Measurements from ENCODE around the gene SGCD. TPM values are rescaled to one million over a fixed set of nuclear protein-coding genes. Genes with fewer than 3 reads are reported as not detected.

The SGCD gene
- total and polyA plus RNA-seq, 3 donors from 2014 or later: 2.8 to 6.1 (median 5.0) TPM

DNA sequence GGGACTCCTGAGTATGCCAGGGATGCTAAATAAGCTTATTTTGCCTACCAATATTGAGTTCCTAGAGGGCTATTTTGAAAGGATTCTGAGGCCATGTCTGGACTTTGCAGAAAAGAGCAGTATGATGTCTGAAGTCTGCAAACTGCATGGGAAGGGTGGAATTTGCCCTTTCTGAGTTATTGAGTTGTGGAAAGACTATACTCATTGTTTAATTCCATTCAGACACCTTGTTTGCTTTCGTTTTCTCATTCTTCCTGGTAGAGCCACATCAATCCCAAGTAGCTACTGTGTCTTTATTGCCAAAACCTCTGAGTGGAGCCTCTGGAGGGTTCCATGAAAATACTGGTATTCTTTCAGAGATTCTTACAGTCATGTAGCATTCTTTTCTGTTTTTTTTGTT, 472.2 kb downstream of the SGCD start:
- DNase-seq: no peak
- H3K36me3 ChIP-seq (ENCODE audit: low read depth, missing control alignments): no peaks in the 10 kb centered on the region
- H3K4me1 ChIP-seq: no peaks in the 10 kb centered on the region
- WGBS, 2 donors: 90 to 91% methylated on average over 1 of the region's 1 CpG
- no peak overlapping the region for H3K27ac ChIP-seq
- no peaks in the 10 kb centered on the region for H3K9me3 ChIP-seq
- intact Hi-C loops (cut with DNase I; ENCODE audit: low total_unique reads): no loop called here
- no peak for TF ChIP-seq POLR2A (IDR thresholded peaks at IDR 0.05)
- TF ChIP-seq, protein P1, sequence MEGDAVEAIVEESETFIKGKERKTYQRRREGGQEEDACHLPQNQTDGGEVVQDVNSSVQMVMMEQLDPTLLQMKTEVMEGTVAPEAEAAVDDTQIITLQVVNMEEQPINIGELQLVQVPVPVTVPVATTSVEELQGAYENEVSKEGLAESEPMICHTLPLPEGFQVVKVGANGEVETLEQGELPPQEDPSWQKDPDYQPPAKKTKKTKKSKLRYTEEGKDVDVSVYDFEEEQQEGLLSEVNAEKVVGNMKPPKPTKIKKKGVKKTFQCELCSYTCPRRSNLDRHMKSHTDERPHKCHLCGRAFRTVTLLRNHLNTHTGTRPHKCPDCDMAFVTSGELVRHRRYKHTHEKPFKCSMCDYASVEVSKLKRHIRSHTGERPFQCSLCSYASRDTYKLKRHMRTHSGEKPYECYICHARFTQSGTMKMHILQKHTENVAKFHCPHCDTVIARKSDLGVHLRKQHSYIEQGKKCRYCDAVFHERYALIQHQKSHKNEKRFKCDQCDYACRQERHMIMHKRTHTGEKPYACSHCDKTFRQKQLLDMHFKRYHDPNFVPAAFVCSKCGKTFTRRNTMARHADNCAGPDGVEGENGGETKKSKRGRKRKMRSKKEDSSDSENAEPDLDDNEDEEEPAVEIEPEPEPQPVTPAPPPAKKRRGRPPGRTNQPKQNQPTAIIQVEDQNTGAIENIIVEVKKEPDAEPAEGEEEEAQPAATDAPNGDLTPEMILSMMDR (IDR thresholded peaks at IDR 0.05): no peak
- H3K27me3 ChIP-seq: no peaks in the 10 kb centered on the region
- H3K4me3 ChIP-seq: no peak overlapping the region

DNA sequence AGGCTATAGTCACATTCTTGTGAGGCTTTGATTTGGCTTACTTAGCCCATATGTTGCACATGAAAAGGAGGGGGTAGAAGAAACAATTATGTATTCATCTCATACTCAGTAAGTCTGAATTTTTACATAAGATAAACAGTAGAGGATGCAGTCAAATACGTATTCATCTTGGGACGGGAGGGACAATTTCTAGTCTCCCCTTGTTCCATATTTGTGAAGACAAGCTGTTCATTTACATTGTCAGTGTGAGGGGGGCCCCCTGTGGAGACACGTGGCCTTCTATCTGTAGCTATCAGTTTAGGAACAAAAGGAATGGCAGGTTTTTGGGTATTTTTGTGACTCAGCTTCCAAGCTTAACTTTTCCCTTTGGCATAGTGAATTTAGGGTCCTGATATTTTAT, 474.0 kb downstream of the SGCD start:
- intact Hi-C loops (cut with DNase I; ENCODE audit: low total_unique reads): no loop called here
- H3K27me3 ChIP-seq: no peaks in the 10 kb centered on the region
- WGBS, 2 donors: 79 to 80% methylated on average over 3 of the region's 3 CpGs

DNA sequence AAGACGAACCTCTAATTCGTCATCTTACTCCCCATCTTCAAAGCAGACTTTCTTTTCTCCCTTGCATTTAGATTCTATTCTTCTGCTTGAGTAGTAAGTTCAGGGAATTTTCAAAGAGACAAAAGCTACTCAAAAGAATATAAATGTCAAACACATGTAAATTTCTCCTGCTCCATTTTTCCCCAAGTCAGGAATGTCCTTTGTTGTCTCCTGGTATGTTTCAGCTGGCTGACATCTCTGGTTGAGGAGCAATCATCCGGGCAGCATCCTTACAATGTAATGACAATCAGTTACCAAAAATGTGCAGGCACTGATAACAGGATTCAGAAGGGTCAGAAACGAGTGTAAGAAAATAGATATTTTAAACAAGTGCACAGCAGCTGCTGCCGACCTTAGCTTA, 475.5 kb downstream of the SGCD start:
- no peak for DNase-seq
- Histone ChIP-seq H3K4me3 (no peak overlapping the region), H3K4me1 (no peaks in the 10 kb centered on the region), H3K36me3 (ENCODE audit: low read depth, missing control alignments) (no peaks in the 10 kb centered on the region), H3K27me3 (no peaks in the 10 kb centered on the region), H3K9me3 (no peaks in the 10 kb centered on the region), H3K27ac (no peak overlapping the region)
- intact Hi-C loops (cut with DNase I; ENCODE audit: low total_unique reads): no loop called here
- WGBS, 2 donors: 81 to 82% methylated on average over 5 of the region's 5 CpGs
- no peak for TF ChIP-seq POLR2A (IDR thresholded peaks at IDR 0.05)
- TF ChIP-seq, protein P1 (IDR thresholded peaks at IDR 0.05): no peak

More for the DNA sequence above, 474.0 kb downstream of the SGCD start:
- TF ChIP-seq, protein P1 (IDR thresholded peaks at IDR 0.05): no peak
- no peak for TF ChIP-seq POLR2A (IDR thresholded peaks at IDR 0.05)
- no peaks in the 10 kb centered on the region for H3K9me3 ChIP-seq
- no peak overlapping the region for H3K27ac ChIP-seq
- H3K4me3 ChIP-seq: no peak overlapping the region
- no peaks in the 10 kb centered on the region for H3K36me3 ChIP-seq (ENCODE audit: low read depth, missing control alignments)
- no peaks in the 10 kb centered on the region for H3K4me1 ChIP-seq
- DNase-seq: no peak

DNA sequence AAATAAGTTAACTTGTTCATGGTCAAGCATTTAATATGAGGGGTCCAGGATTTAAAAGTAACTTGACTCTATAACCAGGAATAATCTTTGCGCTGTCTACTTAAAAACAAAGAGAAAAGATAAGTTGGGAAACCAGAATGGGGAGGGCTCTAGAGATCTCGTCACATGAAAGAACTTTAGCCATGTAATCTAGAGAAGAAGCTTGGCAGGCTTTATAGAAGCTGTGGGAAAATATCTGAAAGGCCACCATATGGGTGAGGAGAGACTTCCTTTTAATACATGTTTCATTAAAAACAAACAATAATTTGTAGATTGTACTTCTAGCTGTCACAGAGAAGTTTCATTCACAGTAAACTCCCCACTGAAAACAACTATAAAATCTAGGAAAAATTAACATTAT, 476.4 kb downstream of the SGCD start:
- no peaks in the 10 kb centered on the region for H3K27me3 ChIP-seq
- H3K4me3 ChIP-seq: no peak overlapping the region
- DNase-seq: no peak
- no peaks in the 10 kb centered on the region for H3K9me3 ChIP-seq
- no peaks in the 10 kb centered on the region for H3K36me3 ChIP-seq (ENCODE audit: low read depth, missing control alignments)
- TF ChIP-seq POLR2A (IDR thresholded peaks at IDR 0.05): no peak
- TF ChIP-seq, protein P1 (IDR thresholded peaks at IDR 0.05): no peak
- 60 to 63% methylated on average over 2 of the region's 2 CpGs for WGBS, 2 donors
- no peaks in the 10 kb centered on the region for H3K4me1 ChIP-seq
- intact Hi-C loops (cut with DNase I; ENCODE audit: low total_unique reads): no loop called here
- H3K27ac ChIP-seq: no peak overlapping the region

DNA sequence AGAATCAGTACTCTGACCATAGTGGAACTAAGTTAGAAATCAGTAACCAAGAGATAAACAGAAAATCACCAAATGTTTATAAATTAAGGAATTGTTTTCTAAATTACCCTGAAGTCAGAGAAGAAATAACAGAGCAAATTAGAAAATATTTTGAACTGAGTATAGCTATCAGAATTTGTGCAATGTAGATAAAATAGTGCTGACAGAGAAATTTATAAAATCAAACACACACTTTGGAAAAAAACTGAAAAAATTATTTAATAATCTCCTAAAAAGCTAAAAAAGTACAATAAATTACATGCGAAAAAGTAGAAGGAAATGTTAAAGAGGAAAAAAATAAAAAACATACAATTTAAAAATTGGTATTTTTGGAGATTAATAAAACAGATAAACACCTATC, 486.0 kb downstream of the SGCD start:
- intact Hi-C loops (cut with DNase I; ENCODE audit: low total_unique reads): no loop called here
- H3K27ac ChIP-seq: no peak overlapping the region
- H3K36me3 ChIP-seq (ENCODE audit: low read depth, missing control alignments): no peaks in the 10 kb centered on the region
- whole genome bisulfite sequencing, 2 donors: 90 to 94% methylated on average over 1 of the region's 1 CpG
- no peak overlapping the region for H3K4me3 ChIP-seq
- no peak for TF ChIP-seq POLR2A (IDR thresholded peaks at IDR 0.05)
- TF ChIP-seq, protein P1 (IDR thresholded peaks at IDR 0.05): no peak
- H3K9me3 ChIP-seq: no peaks in the 10 kb centered on the region
- no peaks in the 10 kb centered on the region for H3K27me3 ChIP-seq
- H3K4me1 ChIP-seq: no peaks in the 10 kb centered on the region
- DNase-seq: no peak
